HG03571 (cell line): ENCODE data around the gene PCDH7.

Source experiments
- ATAC-seq: cut with Tn5 transposase; IDR thresholded peaks from one replicate; pipeline ENCODE4 v1.9.1; 2021; ENCODE audit not compliant: unreplicated experiment

Gene PCDH7

GRCh38 chr4:30720021-30720660, at the start of gene PCDH7:
TSS of gene PCDH7 (plus strand) at chr4:30720369. CDS start at chr4:30721423, 1,054 bp downstream.
- no peak for ATAC-seq

- no peak for ATAC-seq
Observed at GRCh38 chr4:30671926-30672448, 48.2 kb upstream of the PCDH7 start.

GRCh38 chr4:30696191-30696590, 24.0 kb upstream of the PCDH7 start:
- no peak for ATAC-seq

- no peak for ATAC-seq
Observed at GRCh38 chr4:30714408-30715031, 5.6 kb upstream of the PCDH7 start.

- ATAC-seq = no peak
Observed at GRCh38 chr4:30716158-30716557, 4.0 kb upstream of the PCDH7 start.

- ATAC-seq = no peak
Observed at GRCh38 chr4:30716681-30717207, 3.4 kb upstream of the PCDH7 start.

GRCh38 chr4:30717208-30718020, 2.8 kb upstream of the PCDH7 start:
- no peak for ATAC-seq

GRCh38 chr4:30718021-30718542, 2.1 kb upstream of the PCDH7 start:
- no peak for ATAC-seq

- no peak for ATAC-seq
Observed at GRCh38 chr4:30718641-30719453, 1.3 kb upstream of the PCDH7 start.

GRCh38 chr4:30719454-30720020, 632 bp upstream of the PCDH7 start:
- no peak for ATAC-seq

- no peak for ATAC-seq
Observed at GRCh38 chr4:30720661-30721184, 554 bp downstream of the PCDH7 start.

- no peak for ATAC-seq
Observed at GRCh38 chr4:30721185-30722091, 1.3 kb downstream of the PCDH7 start.

GRCh38 chr4:30722092-30722358, 1.9 kb downstream of the PCDH7 start:
- ATAC-seq = no peak

- no peak for ATAC-seq
Observed at GRCh38 chr4:30722359-30723200, 2.4 kb downstream of the PCDH7 start.

- ATAC-seq = no peak
Observed at GRCh38 chr4:30723201-30723955, 3.2 kb downstream of the PCDH7 start.

- no peak for ATAC-seq
Observed at GRCh38 chr4:30724247-30724646, 4.1 kb downstream of the PCDH7 start.

- ATAC-seq = no peak
Observed at GRCh38 chr4:30725562-30725961, 5.4 kb downstream of the PCDH7 start.
